CD4-positive, CD25-positive, alpha-beta regulatory T cell (primary cell): ENCODE results near the gene PLA2G6. TPM values are rescaled to one million over a fixed set of nuclear protein-coding genes. Genes with fewer than 3 reads are reported as not detected.

Source experiments
- ATAC-seq, 2 donors: fragments of 150-1000 bp; cut with Tn5 transposase; one replicate each; pipeline ENCODE4 v1.10.0; 2021; ENCODE audit warnings: low read depth in 2 of 2, moderate number of reproducible peaks in 2 of 2, moderate library complexity in 1 of 2
- DNase-seq, 3 donors: peaks; one replicate each; pipeline versions ENCODE4 v3.0.0 to v3.0.0-alpha.2; 2012 to 2022; ENCODE audit warnings: mixed read lengths in 1 of 3
- H3K27ac ChIP-seq: one replicate; pipeline ENCODE4 v1.7.0; 2013; ENCODE audit warnings: mild to moderate bottlenecking, low read length; ENCODE audit not compliant: insufficient read depth, poor library complexity, severe bottlenecking
- H3K27me3 ChIP-seq: one replicate; pipeline ENCODE4 v1.7.0; 2013; ENCODE audit warnings: low read length; ENCODE audit not compliant: control insufficient read depth, insufficient read depth
- H3K36me3 ChIP-seq: one replicate; pipeline ENCODE4 v1.7.0; 2013; ENCODE audit warnings: mild to moderate bottlenecking, low read length, moderate library complexity; ENCODE audit not compliant: control insufficient read depth, insufficient read depth
- H3K4me1 ChIP-seq: 2 replicates; pipeline ENCODE4 v1.7.0; 2013; ENCODE audit warnings: mild to moderate bottlenecking, low read length; ENCODE audit not compliant: insufficient read depth, control insufficient read depth, poor library complexity, severe bottlenecking
- H3K4me3 ChIP-seq: one replicate; pipeline ENCODE4 v1.7.0; 2013; ENCODE audit warnings: low read depth, mild to moderate bottlenecking, low read length, moderate library complexity
- H3K9me3 ChIP-seq, 2 experiments: 1 replicate in 1 of 2; 2 replicates in 1 of 2; pipeline ENCODE4 v1.7.0; 2013; ENCODE audit warnings: low read length in 2 of 2, mild to moderate bottlenecking in 1 of 2, moderate library complexity in 1 of 2; ENCODE audit not compliant: control insufficient read depth in 2 of 2
- H3K27ac Mint-ChIP-seq, 3 donors: one replicate each; pipeline ENCODE4 v1.8.0; 2020 to 2022; ENCODE audit warnings: mild to moderate bottlenecking in 3 of 3, mixed read lengths in 3 of 3, moderate library complexity in 2 of 3
- H3K27me3 Mint-ChIP-seq: one replicate; pipeline ENCODE4 v1.8.0; 2022; ENCODE audit warnings: mild to moderate bottlenecking, mixed read lengths
- H3K36me3 Mint-ChIP-seq: one replicate; pipeline ENCODE4 v1.8.0; 2020; ENCODE audit warnings: mixed read lengths
- H3K4me1 Mint-ChIP-seq, 4 donors: one replicate each; pipeline ENCODE4 v1.8.0; 2020 to 2022; ENCODE audit warnings: mixed read lengths in 4 of 4, mild to moderate bottlenecking in 1 of 4
- H3K4me3 Mint-ChIP-seq, 4 donors: one replicate each; pipeline ENCODE4 v1.8.0; 2020 to 2022; ENCODE audit warnings: mild to moderate bottlenecking in 4 of 4, mixed read lengths in 4 of 4, moderate library complexity in 3 of 4
- H3K9me3 Mint-ChIP-seq, 7 donors: one replicate each; pipeline ENCODE4 v1.8.0; 2020 to 2022; ENCODE audit warnings: mixed read lengths in 7 of 7, mild to moderate bottlenecking in 3 of 7, moderate library complexity in 2 of 7
- polyA plus RNA-seq, 4 donors: library from polyadenylated mRNA; unstranded; fragments of 300-500 nt; fragmentation: Illumina TruSeq; gene quantifications; one replicate each; pipeline ENCODE4 v1.2.3, GENCODE V29; 2021
- total RNA-seq: library from RNA; stranded (reverse); gene quantifications from one replicate; pipeline ENCODE4 v1.2.3, GENCODE V29; 2022

Gene PLA2G6
- total and polyA plus RNA-seq, 5 donors from 2014 or later: 2.6 to 137 (median 5.5) TPM

GRCh38 chr22:38202437-38203089 lies 20.9 kb upstream of the PLA2G6 start:
- peak overlapping the region; percentile 83 for H3K27ac ChIP-seq
- peak overlapping the region; percentile 48 to 71 (median 71) for H3K27ac Mint-ChIP-seq
- peak; percentile 41 to 65 (median 49) for DNase-seq
- H3K9me3 ChIP-seq: no peaks in the 10 kb centered on the region
- H3K27me3 ChIP-seq: no peaks in the 10 kb centered on the region
- peak; percentile 23 to 31 for ATAC-seq
- peak overlapping the region; percentile 87 to 94 (median 88) for H3K4me3 Mint-ChIP-seq
- H3K36me3 ChIP-seq: no peaks in the 10 kb centered on the region
- H3K4me1 ChIP-seq: peaks cover 23% of the 10 kb centered on the region
- peaks cover 2% of the 10 kb centered on the region for H3K27me3 Mint-ChIP-seq
- H3K9me3 Mint-ChIP-seq: no peaks in the 10 kb centered on the region
- peaks cover 6 to 29% (median 16%) of the 10 kb centered on the region in 4 donors for H3K4me1 Mint-ChIP-seq
- H3K36me3 Mint-ChIP-seq: no peaks in the 10 kb centered on the region
- H3K4me3 ChIP-seq: peak overlapping the region; percentile 70

GRCh38 chr22:38201711-38202436 lies 20.2 kb upstream of the PLA2G6 start, which contains the start of gene MAFF:
MAFF (plus strand) TSS chr22:38201994; CDS start chr22:38213854, 11,860 bp downstream.
- peak within 1 kb of the TSS; percentile 83 for H3K27ac ChIP-seq
- no peaks in the 10 kb centered on the region for H3K27me3 ChIP-seq
- H3K4me1 ChIP-seq: peaks cover 23% of the 10 kb centered on the region
- ATAC-seq: peak; percentile 71 to 78
- H3K9me3 ChIP-seq: no peaks in the 10 kb centered on the region
- Mint-ChIP-seq H3K36me3 (no peaks in the 10 kb centered on the region), H3K4me3 (peak within 1 kb of the TSS; percentile 87 to 97 (median 91)), H3K27me3 (peaks cover 5% of the 10 kb centered on the region), H3K27ac (peak within 1 kb of the TSS; percentile 90 to 99 (median 93)), H3K9me3 (no peaks in the 10 kb centered on the region), H3K4me1 (peaks cover 6 to 29% (median 16%) of the 10 kb centered on the region in 4 donors)
- H3K36me3 ChIP-seq: no peaks in the 10 kb centered on the region
- H3K4me3 ChIP-seq: peak within 1 kb of the TSS; percentile 70
- peak; percentile 78 to 92 (median 82) for DNase-seq

- Mint-ChIP-seq H3K9me3 (no peaks in the 10 kb centered on the region), H3K4me1 (peaks cover 6 to 29% (median 16%) of the 10 kb centered on the region in 4 donors), H3K27ac (peak overlapping the region; percentile 90 to 99 (median 93)), H3K4me3 (peak overlapping the region; percentile 83 to 97 (median 90)), H3K36me3 (no peaks in the 10 kb centered on the region), H3K27me3 (peaks cover 5% of the 10 kb centered on the region)
- H3K27me3 ChIP-seq: no peaks in the 10 kb centered on the region
- ATAC-seq: no peak
- H3K9me3 ChIP-seq: no peaks in the 10 kb centered on the region
- peak overlapping the region; percentile 83 for H3K27ac ChIP-seq
- H3K36me3 ChIP-seq: no peaks in the 10 kb centered on the region
- H3K4me3 ChIP-seq: peak overlapping the region; percentile 64
- H3K4me1 ChIP-seq: peaks cover 23% of the 10 kb centered on the region
- no peak for DNase-seq
Observed at GRCh38 chr22:38201371-38201710, 19.7 kb upstream of the PLA2G6 start.

GRCh38 chr22:38199826-38200559 lies 18.4 kb upstream of the PLA2G6 start:
- Mint-ChIP-seq H3K27ac (peak overlapping the region in 2 of 3 donors; percentile 63 to 90), H3K36me3 (no peaks in the 10 kb centered on the region), H3K4me1 (peaks cover 6 to 28% (median 16%) of the 10 kb centered on the region in 4 donors), H3K9me3 (peaks cover 0 to 2% (median 0%) of the 10 kb centered on the region in 7 donors), H3K4me3 (peak overlapping the region in 1 of 4 donors; percentile 93), H3K27me3 (peaks cover 5% of the 10 kb centered on the region)
- H3K4me3 ChIP-seq: no peak overlapping the region
- ATAC-seq (no peak), DNase-seq (no peak)
- H3K27me3 ChIP-seq: no peaks in the 10 kb centered on the region
- peaks cover 23% of the 10 kb centered on the region for H3K4me1 ChIP-seq
- H3K36me3 ChIP-seq: no peaks in the 10 kb centered on the region
- no peak overlapping the region for H3K27ac ChIP-seq
- H3K9me3 ChIP-seq: no peaks in the 10 kb centered on the region

- Mint-ChIP-seq H3K9me3 (peaks cover 0 to 2% (median 0%) of the 10 kb centered on the region in 7 donors), H3K4me1 (peaks cover 6 to 18% (median 10%) of the 10 kb centered on the region in 4 donors), H3K36me3 (no peaks in the 10 kb centered on the region), H3K27ac (no peak overlapping the region), H3K4me3 (no peak overlapping the region), H3K27me3 (peaks cover 13% of the 10 kb centered on the region)
- Histone ChIP-seq H3K36me3 (no peaks in the 10 kb centered on the region), H3K27me3 (no peaks in the 10 kb centered on the region), H3K9me3 (no peaks in the 10 kb centered on the region), H3K27ac (no peak overlapping the region), H3K4me3 (no peak overlapping the region), H3K4me1 (peaks cover 9% of the 10 kb centered on the region)
- no peak for ATAC-seq
- DNase-seq: no peak
Observed at GRCh38 chr22:38196791-38197419, 15.3 kb upstream of the PLA2G6 start.

GRCh38 chr22:38193580-38193979 lies 11.9 kb upstream of the PLA2G6 start:
- peaks cover 17% of the 10 kb centered on the region for H3K27me3 Mint-ChIP-seq
- no peaks in the 10 kb centered on the region for H3K36me3 Mint-ChIP-seq
- H3K27me3 ChIP-seq: no peaks in the 10 kb centered on the region
- H3K9me3 Mint-ChIP-seq: peaks cover 0 to 2% (median 0%) of the 10 kb centered on the region in 7 donors
- H3K4me3 ChIP-seq: no peak overlapping the region
- H3K36me3 ChIP-seq: no peaks in the 10 kb centered on the region
- no peak overlapping the region for H3K4me3 Mint-ChIP-seq
- ATAC-seq (no peak), DNase-seq (no peak)
- no peaks in the 10 kb centered on the region for H3K4me1 ChIP-seq
- no peak overlapping the region for H3K27ac ChIP-seq
- no peaks in the 10 kb centered on the region for H3K9me3 ChIP-seq
- H3K27ac Mint-ChIP-seq: no peak overlapping the region
- H3K4me1 Mint-ChIP-seq: peaks cover 0 to 5% (median 0%) of the 10 kb centered on the region in 4 donors

- Mint-ChIP-seq H3K27ac (peak overlapping the region in 1 of 3 donors; percentile 20), H3K36me3 (no peaks in the 10 kb centered on the region), H3K4me1 (peaks cover 0 to 5% (median 0%) of the 10 kb centered on the region in 4 donors), H3K4me3 (no peak overlapping the region), H3K27me3 (peaks cover 18% of the 10 kb centered on the region), H3K9me3 (peaks cover 0 to 2% (median 0%) of the 10 kb centered on the region in 7 donors)
- H3K9me3 ChIP-seq: no peaks in the 10 kb centered on the region
- DNase-seq: no peak
- no peak for ATAC-seq
- H3K27me3 ChIP-seq: no peaks in the 10 kb centered on the region
- no peak overlapping the region for H3K4me3 ChIP-seq
- H3K27ac ChIP-seq: no peak overlapping the region
- H3K36me3 ChIP-seq: no peaks in the 10 kb centered on the region
- H3K4me1 ChIP-seq: no peaks in the 10 kb centered on the region
Observed at GRCh38 chr22:38192475-38192863, 10.8 kb upstream of the PLA2G6 start.
